HuH-7.5 (cell line): ENCODE data around the gene BMPR2.
"Not testable (repeated sequence)": the region's sequence is repeated elsewhere in the genome, so short reads cannot be mapped to it uniquely, and the experiment has no call there.

Experiments
- DNase-seq: peaks from one replicate; pipeline ENCODE4 v3.0.0; 2011; ENCODE audit warnings: low spot score

Gene BMPR2

GRCh38 chr2:202530038-202530437, 153.9 kb downstream of the BMPR2 start:
- DNase-seq = no peak

- DNase-seq = not testable (repeated sequence)
Measured at GRCh38 chr2:202535290-202535689, 159.2 kb downstream of the BMPR2 start.

- DNase-seq = no peak
Measured at GRCh38 chr2:202541137-202541536, 165.0 kb downstream of the BMPR2 start.

GRCh38 chr2:202542142-202542541, 166.0 kb downstream of the BMPR2 start:
- no peak for DNase-seq

GRCh38 chr2:202545523-202545922, 169.4 kb downstream of the BMPR2 start:
- no peak for DNase-seq

GRCh38 chr2:202545931-202546330, 169.8 kb downstream of the BMPR2 start:
- DNase-seq = no peak

- DNase-seq = not testable (repeated sequence)
Measured at GRCh38 chr2:202546499-202547141, 170.5 kb downstream of the BMPR2 start.

- no peak for DNase-seq
Measured at GRCh38 chr2:202548240-202548639, 172.1 kb downstream of the BMPR2 start.

GRCh38 chr2:202551000-202551399, 174.9 kb downstream of the BMPR2 start:
- DNase-seq = not testable (repeated sequence)

- no peak for DNase-seq
Measured at GRCh38 chr2:202555356-202555755, 179.2 kb downstream of the BMPR2 start.

GRCh38 chr2:202560200-202560599, 184.1 kb downstream of the BMPR2 start:
- no peak for DNase-seq

- no peak for DNase-seq
Measured at GRCh38 chr2:202564226-202564625, 188.1 kb downstream of the BMPR2 start.

- DNase-seq = no peak
Measured at GRCh38 chr2:202566286-202566685, 190.2 kb downstream of the BMPR2 start.

- DNase-seq = no peak
Measured at GRCh38 chr2:202574541-202574940, 198.4 kb downstream of the BMPR2 start.

- not testable (repeated sequence) for DNase-seq
Measured at GRCh38 chr2:202575194-202575593, 199.1 kb downstream of the BMPR2 start.

GRCh38 chr2:202577250-202578183, 201.4 kb downstream of the BMPR2 start:
- DNase-seq = no peak

GRCh38 chr2:202582846-202583245, 206.7 kb downstream of the BMPR2 start:
- DNase-seq = not testable (repeated sequence)

GRCh38 chr2:202583709-202584219, 207.6 kb downstream of the BMPR2 start:
- no peak for DNase-seq

GRCh38 chr2:202588647-202589581, 212.8 kb downstream of the BMPR2 start:
- peak; percentile 38 for DNase-seq

- DNase-seq = no peak
Measured at GRCh38 chr2:202589582-202589949, 213.4 kb downstream of the BMPR2 start.

- no peak for DNase-seq
Measured at GRCh38 chr2:202592566-202592965, 216.4 kb downstream of the BMPR2 start.

GRCh38 chr2:202599105-202599504, 223.0 kb downstream of the BMPR2 start:
- no peak for DNase-seq
